H1 (cell line): ENCODE measurements around the gene TM4SF1. TPM values are rescaled to one million over a fixed set of nuclear protein-coding genes. Genes with fewer than 3 reads are reported as not detected.

Experiments used
- ATF2 ChIP-seq: IDR thresholded peaks from 2 replicates; pipeline ENCODE4 v1.6.1; 2012; ENCODE audit warnings: low read length, inconsistent platforms
- CREB1 ChIP-seq: IDR thresholded peaks from 2 replicates; pipeline ENCODE4 v1.6.1; 2012; ENCODE audit warnings: inconsistent platforms
- EZH2 ChIP-seq: fragments of 200-600 bp; sonication (generic); IDR thresholded peaks from 2 replicates; pipeline ENCODE4 v1.7.1; 2012; ENCODE audit warnings: low read depth, mild to moderate bottlenecking, moderate library complexity, low read length, inconsistent platforms; ENCODE audit not compliant: severe bottlenecking
- RFX5 ChIP-seq: IDR thresholded peaks from 2 replicates; pipeline ENCODE4 v1.6.1; 2011; ENCODE audit warnings: low read depth, low read length, improper control_type of control experiment, borderline replicate concordance
- SIN3A ChIP-seq, 2 experiments: IDR thresholded peaks in 1 of 2; conservative IDR thresholded peaks in 1 of 2; 2 replicates each; pipeline ENCODE4 v1.6.1; 2011 to 2012; ENCODE audit warnings: low read length in 2 of 2, improper control_type of control experiment in 1 of 2, low read depth in 1 of 2, mild to moderate bottlenecking in 1 of 2
- ZNF274 ChIP-seq: IDR thresholded peaks from 2 replicates; pipeline ENCODE4 v1.7.0; 2012; ENCODE audit warnings: low read length, borderline replicate concordance; ENCODE audit errors: extremely low read depth
- polyA plus RNA-seq, 7 experiments: library from polyadenylated mRNA; depleted of rRNA in 3 of 7; stranded (reverse) in 5 of 7; unstranded in 2 of 7; fragments of >200 nt in 5 of 7; fragments of 200-250 nt in 2 of 7; gene quantifications; 1 replicate in 5 of 7; 2 replicates in 1 of 7; 4 replicates in 1 of 7; pipeline versions ENCODE4 v1.2.1 to v1.2.3, GENCODE V29; 2011 to 2013; ENCODE audit warnings: missing spikeins in 2 of 7, mixed read lengths in 2 of 7
- total RNA-seq: library from RNA; stranded (reverse); fragmentation: NEBNext Ultra II Directional; extraction: Animal tissue kit (Norgen Biotek cat#: 25700); gene quantifications from 2 replicates; pipeline ENCODE4 v1.2.1, GENCODE V29; 2021

The TM4SF1 gene
- total and polyA plus RNA-seq, 2 of the 8 experiments (the other 6 are each of a cell fraction or from before 2014, with no cell fraction given) = 0.26 to 1.3 TPM

GRCh38 chr3:149402481-149402880 lies 25.0 kb upstream of the TM4SF1 start (continued):
- no peak for TF ChIP-seq ATF2
- TF ChIP-seq EZH2 = no peak
- TF ChIP-seq CREB1 = no peak
- no peak for TF ChIP-seq ZNF274
- no peak for TF ChIP-seq SIN3A (conservative IDR thresholded peaks at IDR 0.05 in 1 of 2, IDR thresholded peaks at IDR 0.05 in 1 of 2; ENCODE audit: low read depth in 1 of 2, low read length in 2 of 2)
- TF ChIP-seq RFX5 = no peak
